Measurements from ENCODE around the gene DNAJB2.

- TF ChIP-seq POLR2AphosphoS5 (IDR thresholded peaks at IDR 0.05; ENCODE audit: low read depth, low read length) (no peak), POLR2A (IDR thresholded peaks at IDR 0.05; ENCODE audit: low read depth, low read length) (no peak)
Observed at GRCh38 chr2:219306047-219306446, 26.9 kb downstream of the DNAJB2 start.
